Upper lobe of left lung (tissue), 6 donors: Measurements from ENCODE around the gene PLXNB2. TPM values are rescaled to one million over a fixed set of nuclear protein-coding genes. Genes with fewer than 3 reads are reported as not detected.
A peak's percentile ranks its signal among the peaks of the same experiment; 100 is the strongest.
"Not testable (repeated sequence)": the region's sequence is repeated elsewhere in the genome, so short reads cannot be mapped to it uniquely, and the experiment has no call there.

ENCODE experiments used
- ATAC-seq, 2 donors: fragments of 200-7000 bp; cut with Tn5 transposase; one replicate each; pipeline ENCODE4 v1.9.1; 2022; ENCODE audit warnings: mild to moderate bottlenecking in 2 of 2, moderate library complexity in 2 of 2; ENCODE audit not compliant: low FRiP score in 2 of 2
- DNase-seq, 2 donors: peaks; one replicate each; pipeline ENCODE4 v3.0.0-alpha.2; 2019 to 2020
- H3K27ac ChIP-seq, 4 donors: fragments of 200-600 bp; sonication (generic); one replicate each; pipeline ENCODE4 v1.5.1; 2016 to 2019
- H3K27me3 ChIP-seq, 4 donors: fragments of 200-600 bp; sonication (generic); one replicate each; pipeline ENCODE4 v1.5.1; 2017 to 2019
- H3K36me3 ChIP-seq, 4 donors: fragments of 200-600 bp; sonication (generic); one replicate each; pipeline ENCODE4 v1.5.1; 2016 to 2019
- H3K4me1 ChIP-seq, 4 donors: fragments of 200-600 bp; sonication (generic); one replicate each; pipeline ENCODE4 v1.5.1; 2018 to 2019
- H3K4me3 ChIP-seq, 4 donors: fragments of 200-600 bp; sonication (generic); one replicate each; pipeline ENCODE4 v1.5.1; 2017 to 2019; ENCODE audit warnings: mild to moderate bottlenecking in 2 of 4, moderate library complexity in 1 of 4
- H3K9me3 ChIP-seq, 4 donors: fragments of 200-600 bp; sonication (generic); one replicate each; pipeline ENCODE4 v1.5.1; 2018 to 2019
- EP300 ChIP-seq, 4 donors: sonication (generic); formaldehyde crosslinking; IDR thresholded peaks; one replicate each; pipeline ENCODE4 v1.5.1; 2017; ENCODE audit warnings: antibody characterized with exemption in 4 of 4, control low read depth in 2 of 4
- POLR2A ChIP-seq, 4 donors: fragments of 450-650 bp; IDR thresholded peaks; one replicate each; pipeline ENCODE4 v1.5.1; 2016 to 2017; ENCODE audit warnings: antibody characterized with exemption in 4 of 4, mild to moderate bottlenecking in 2 of 4
- POLR2AphosphoS5 ChIP-seq, 2 donors: sonication (generic); formaldehyde crosslinking; IDR thresholded peaks; one replicate each; pipeline ENCODE4 v1.5.1; 2017; ENCODE audit warnings: antibody characterized with exemption in 2 of 2
- WGBS, 2 donors: methylation state at CpG; one replicate each; pipeline ENCODE4 v1.1.5; 2017 to 2018; 5-methylcytosine and 5-hydroxymethylcytosine counted together
- total RNA-seq, 6 donors: library from RNA; depleted of rRNA in 4 of 6; stranded (reverse); fragments of >200 nt in 4 of 6; gene quantifications; one replicate each; pipeline versions ENCODE4 v1.1.0 to v1.2.1, GENCODE V29; 2016 to 2021
- TF ChIP-seq, protein P1 (sequence below), 6 experiments: fragments of 450-650 bp in 4 of 6; fragments of 200-600 bp in 2 of 6; sonication (generic) in 2 of 6; IDR thresholded peaks; one replicate each; pipeline ENCODE4 v1.5.1; 2016 to 2019; ENCODE audit warnings: antibody characterized with exemption in 6 of 6
- donor health status: DM: no; HTN: no; CAD: no; lungs with moderate emphysema.
- donor health status: DM: no; HTN: yes; CAD: no; lungs with severe emphysema.

The PLXNB2 gene
- total RNA-seq, 6 donors from 2014 or later: 218 to 407 (median 313) TPM

DNA sequence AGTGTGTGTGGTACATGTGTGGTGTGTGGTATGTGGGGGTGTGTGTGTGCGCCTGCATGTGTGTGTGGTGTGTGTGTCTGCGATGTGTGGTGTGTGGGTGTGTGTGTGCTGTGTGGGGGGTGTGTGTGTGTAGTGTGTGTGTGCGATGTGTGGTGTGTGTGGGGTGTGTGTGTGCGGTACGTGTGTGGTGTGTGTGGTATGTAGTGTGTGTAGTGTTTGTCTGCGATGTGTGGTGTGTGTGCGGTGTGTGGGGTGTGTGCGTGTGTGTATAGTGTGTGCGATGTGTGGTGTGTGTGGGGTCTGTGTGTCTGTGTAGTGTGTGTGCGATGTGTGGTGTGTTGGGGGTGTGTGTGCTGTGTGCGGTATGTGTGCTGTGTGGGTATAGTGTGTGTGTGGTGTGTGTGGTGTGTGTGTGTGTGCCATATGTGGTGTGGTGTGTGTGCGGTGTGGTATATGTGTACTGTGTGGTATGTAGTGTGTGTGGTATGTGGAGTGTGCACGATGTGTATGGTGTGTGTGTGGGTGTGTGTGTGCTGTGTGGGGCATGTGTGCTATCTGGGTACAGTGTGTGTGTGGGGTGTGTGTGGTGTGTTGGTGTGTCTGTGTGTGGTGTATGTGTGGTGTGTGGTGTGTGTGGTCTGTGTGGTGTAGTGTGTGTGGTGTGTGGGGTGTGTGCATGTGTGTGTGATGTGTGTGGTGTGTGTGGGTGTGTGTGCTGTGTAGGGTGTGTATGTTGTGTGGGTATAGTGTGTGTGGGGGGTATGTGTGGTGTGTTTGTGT is 30.0 kb upstream of the PLXNB2 start:
- DNase-seq: no peak
- Histone ChIP-seq H3K27me3 (no peaks in the 10 kb centered on the region), H3K27ac (no peak overlapping the region), H3K9me3 (no peaks in the 10 kb centered on the region), H3K36me3 (no peaks in the 10 kb centered on the region), H3K4me3 (no peak overlapping the region), H3K4me1 (peaks cover 5 to 7% (median 6%) of the 10 kb centered on the region in 4 donors)
- WGBS, 2 donors: 96% methylated on average over 13 of the region's 13 CpGs
- TF ChIP-seq EP300 (IDR thresholded peaks at IDR 0.05) (no peak), POLR2AphosphoS5 (IDR thresholded peaks at IDR 0.05) (no peak)
- no peak for ATAC-seq

DNA sequence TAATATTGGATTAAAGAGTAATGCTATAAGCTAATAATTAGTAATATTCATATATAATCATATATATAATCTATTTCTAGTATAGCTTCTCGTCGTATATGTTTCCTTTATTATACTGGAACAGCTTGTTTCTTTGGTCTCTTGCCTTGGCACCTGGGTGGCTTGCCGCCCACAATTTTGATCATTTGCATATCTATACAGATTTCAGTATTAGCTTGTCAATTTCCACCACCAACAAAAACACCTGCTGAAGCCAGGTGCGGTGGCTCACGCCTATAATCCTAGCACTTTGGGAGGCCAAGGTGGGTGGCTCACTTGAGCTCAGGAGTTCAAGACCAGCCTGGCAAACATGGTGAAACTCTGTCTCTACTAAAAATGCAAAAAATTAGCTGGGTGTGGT is 27.0 kb upstream of the PLXNB2 start:
- not testable (repeated sequence) for H3K4me1 ChIP-seq, H3K4me3 ChIP-seq, H3K27me3 ChIP-seq, ATAC-seq, H3K36me3 ChIP-seq, H3K9me3 ChIP-seq, H3K27ac ChIP-seq, DNase-seq
- 88 to 93% methylated on average over 5 of the region's 5 CpGs for WGBS, 2 donors

DNA sequence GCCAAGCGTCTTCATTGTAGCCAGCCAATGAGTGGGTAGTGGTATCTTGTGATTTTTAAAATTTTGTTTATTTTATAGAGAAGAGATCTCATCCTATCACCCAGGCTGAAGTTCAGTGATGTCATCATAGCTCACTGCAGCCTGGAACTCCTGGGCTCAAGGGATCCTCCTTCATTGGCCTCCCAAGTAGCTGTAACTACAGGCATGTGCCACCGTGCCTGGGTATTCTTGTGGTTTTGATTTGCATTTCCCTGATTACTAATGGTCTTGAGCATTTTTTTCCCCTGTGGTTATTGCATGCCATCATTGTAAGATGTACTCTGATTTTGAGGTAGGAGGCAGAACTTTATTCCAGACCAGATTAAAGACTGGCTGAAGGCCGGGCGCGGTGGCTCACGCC is 21.8 kb upstream of the PLXNB2 start:
- no peak overlapping the region for H3K27ac ChIP-seq
- TF ChIP-seq POLR2A (IDR thresholded peaks at IDR 0.05): no peak
- no peak for TF ChIP-seq POLR2AphosphoS5 (IDR thresholded peaks at IDR 0.05)
- TF ChIP-seq, protein P1, sequence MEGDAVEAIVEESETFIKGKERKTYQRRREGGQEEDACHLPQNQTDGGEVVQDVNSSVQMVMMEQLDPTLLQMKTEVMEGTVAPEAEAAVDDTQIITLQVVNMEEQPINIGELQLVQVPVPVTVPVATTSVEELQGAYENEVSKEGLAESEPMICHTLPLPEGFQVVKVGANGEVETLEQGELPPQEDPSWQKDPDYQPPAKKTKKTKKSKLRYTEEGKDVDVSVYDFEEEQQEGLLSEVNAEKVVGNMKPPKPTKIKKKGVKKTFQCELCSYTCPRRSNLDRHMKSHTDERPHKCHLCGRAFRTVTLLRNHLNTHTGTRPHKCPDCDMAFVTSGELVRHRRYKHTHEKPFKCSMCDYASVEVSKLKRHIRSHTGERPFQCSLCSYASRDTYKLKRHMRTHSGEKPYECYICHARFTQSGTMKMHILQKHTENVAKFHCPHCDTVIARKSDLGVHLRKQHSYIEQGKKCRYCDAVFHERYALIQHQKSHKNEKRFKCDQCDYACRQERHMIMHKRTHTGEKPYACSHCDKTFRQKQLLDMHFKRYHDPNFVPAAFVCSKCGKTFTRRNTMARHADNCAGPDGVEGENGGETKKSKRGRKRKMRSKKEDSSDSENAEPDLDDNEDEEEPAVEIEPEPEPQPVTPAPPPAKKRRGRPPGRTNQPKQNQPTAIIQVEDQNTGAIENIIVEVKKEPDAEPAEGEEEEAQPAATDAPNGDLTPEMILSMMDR (IDR thresholded peaks at IDR 0.05): no peak
- TF ChIP-seq EP300 (IDR thresholded peaks at IDR 0.05): no peak
- peaks cover 12 to 20% (median 18%) of the 10 kb centered on the region in 4 donors for H3K4me1 ChIP-seq
- H3K9me3 ChIP-seq: no peaks in the 10 kb centered on the region
- DNase-seq (no peak), ATAC-seq (no peak)
- H3K36me3 ChIP-seq: no peaks in the 10 kb centered on the region
- H3K27me3 ChIP-seq: no peaks in the 10 kb centered on the region
- H3K4me3 ChIP-seq: no peak overlapping the region
- WGBS, 2 donors: 84 to 89% methylated on average over 6 of the region's 6 CpGs

DNA sequence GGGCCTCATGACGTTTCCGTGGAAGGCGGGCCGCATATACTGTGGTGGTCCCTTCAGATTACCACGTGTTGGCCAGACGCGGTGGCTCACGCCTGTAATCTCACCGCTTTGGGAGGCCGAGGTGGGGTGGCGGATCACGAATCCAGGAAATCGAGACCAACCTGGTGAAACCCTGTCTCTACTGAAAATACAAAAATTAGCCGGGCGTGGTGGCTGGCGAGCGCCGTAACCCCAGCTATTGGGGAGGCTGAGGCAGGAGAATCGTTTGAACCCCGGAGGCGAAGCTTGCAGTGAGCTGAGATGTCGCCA is 20.2 kb upstream of the PLXNB2 start:
- peaks cover 12 to 20% (median 18%) of the 10 kb centered on the region in 4 donors for H3K4me1 ChIP-seq
- no peak for TF ChIP-seq POLR2AphosphoS5 (IDR thresholded peaks at IDR 0.05)
- no peak for TF ChIP-seq EP300 (IDR thresholded peaks at IDR 0.05)
- TF ChIP-seq, protein P1 (IDR thresholded peaks at IDR 0.05): no peak
- TF ChIP-seq POLR2A (IDR thresholded peaks at IDR 0.05): no peak
- H3K27ac ChIP-seq: peak overlapping the region; percentile 93 to 95 (median 94)
- no peaks in the 10 kb centered on the region for H3K9me3 ChIP-seq
- ATAC-seq: no peak
- 72 to 82% methylated on average over 18 to 22 of the region's 22 CpGs for WGBS, 2 donors
- no peaks in the 10 kb centered on the region for H3K36me3 ChIP-seq
- H3K27me3 ChIP-seq: no peaks in the 10 kb centered on the region
- no peak for DNase-seq
- peak overlapping the region; percentile 11 to 95 (median 76) for H3K4me3 ChIP-seq

DNA sequence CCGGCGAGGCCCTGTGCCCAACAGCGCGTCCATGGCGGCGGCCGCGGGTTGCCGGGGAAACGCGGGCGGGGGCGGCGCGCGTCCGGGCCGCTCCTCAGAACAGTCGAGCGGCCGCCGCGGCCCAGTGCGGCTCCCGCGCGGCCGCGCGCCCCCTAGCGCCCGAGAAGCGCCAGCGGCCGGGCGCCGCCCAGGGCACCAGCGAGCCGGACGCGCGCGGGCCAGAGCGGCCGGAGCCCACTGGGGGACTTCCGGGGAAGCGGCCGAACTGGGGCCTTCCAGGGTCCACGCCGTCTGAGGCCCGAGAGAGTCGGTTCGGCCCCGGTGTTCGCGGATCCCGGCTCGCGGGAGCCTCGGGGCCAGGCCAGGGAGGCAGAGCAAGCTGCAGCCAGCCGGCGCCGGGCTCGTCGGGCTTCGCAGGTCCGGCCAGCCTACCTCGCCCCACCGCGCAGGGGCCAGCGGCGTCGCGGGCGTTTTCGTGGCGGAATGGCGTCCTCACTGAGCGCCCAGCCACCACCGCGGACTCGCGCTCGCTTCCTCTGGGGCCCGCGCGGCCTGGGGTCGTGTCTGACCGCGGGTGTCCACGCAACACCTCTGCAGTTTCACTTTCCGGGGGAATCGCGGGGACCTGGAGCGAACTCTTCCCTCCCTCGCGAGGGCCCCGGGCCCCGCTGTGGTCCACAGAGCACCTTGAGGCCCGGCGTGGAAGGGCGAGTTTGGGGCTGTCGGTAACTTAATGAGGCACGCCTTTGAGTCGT is 19.7 kb upstream of the PLXNB2 start, which contains the start of gene DENND6B:
DENND6B (minus strand) TSS at position 57 of the 755 bp plus-strand sequence; CDS start at position 33, 24 bp downstream.
- 2% methylated on average over 52 of the region's 105 CpGs; no CpG with 5 or more reads in 1 of the 2 donors for WGBS, 2 donors
- H3K4me3 ChIP-seq: peak within 1 kb of the TSS; percentile 51 to 95 (median 76)
- peaks cover 12 to 20% (median 18%) of the 10 kb centered on the region in 4 donors for H3K4me1 ChIP-seq
- no peaks in the 10 kb centered on the region for H3K9me3 ChIP-seq
- peak; percentile 87 to 98 for DNase-seq
- no peaks in the 10 kb centered on the region for H3K36me3 ChIP-seq
- TF ChIP-seq EP300 (IDR thresholded peaks at IDR 0.05): no peak
- peak in 2 of 4 donors; percentile 80 to 84 for TF ChIP-seq POLR2A (IDR thresholded peaks at IDR 0.05)
- TF ChIP-seq POLR2AphosphoS5 (IDR thresholded peaks at IDR 0.05): peak in 1 of 2 donors; percentile 32
- TF ChIP-seq, protein P1 (IDR thresholded peaks at IDR 0.05): peak; percentile 89 to 99 (median 99)
- H3K27me3 ChIP-seq: no peaks in the 10 kb centered on the region
- H3K27ac ChIP-seq: peak within 1 kb of the TSS; percentile 93 to 95 (median 94)
- peak; percentile 90 to 98 for ATAC-seq
